GM21526 (cell line): Measurements from ENCODE around the gene DEAF1.

Source experiments
- ATAC-seq: cut with Tn5 transposase; IDR thresholded peaks from one replicate; pipeline ENCODE4 v1.9.1; 2021; ENCODE audit warnings: moderate library complexity; ENCODE audit not compliant: unreplicated experiment, low FRiP score

Gene DEAF1

GRCh38 chr11:597166-597725 lies 97.8 kb downstream of the DEAF1 start:
- no peak for ATAC-seq

- ATAC-seq, result no peak
Measured at GRCh38 chr11:596374-596773, 98.6 kb downstream of the DEAF1 start.

GRCh38 chr11:595400-595799 lies 99.6 kb downstream of the DEAF1 start:
- ATAC-seq, result no peak
